Left ventricle myocardium inferior (tissue), 1 donor: ENCODE measurements around the gene GEMIN5. TPM values are rescaled to one million over a fixed set of nuclear protein-coding genes. Genes with fewer than 3 reads are reported as not detected.

Source experiments
- DNase-seq: peaks from one replicate; pipeline ENCODE4 v3.0.0-alpha.2; 2020
- H3K27ac ChIP-seq: fragments of 200-600 bp; replicated peaks from 2 replicates; pipeline ENCODE4 v1.8.0; 2021
- H3K27me3 ChIP-seq: fragments of 200-600 bp; 2 replicates; pipeline ENCODE4 v1.8.0; 2021; ENCODE audit warnings: low read depth
- H3K36me3 ChIP-seq: fragments of 200-600 bp; 2 replicates; pipeline ENCODE4 v1.8.0; 2021
- H3K4me1 ChIP-seq: fragments of 200-600 bp; 2 replicates; pipeline ENCODE4 v1.8.0; 2021
- H3K4me3 ChIP-seq: fragments of 200-600 bp; 2 replicates; pipeline ENCODE4 v1.8.0; 2021; ENCODE audit warnings: mild to moderate bottlenecking, moderate library complexity
- H3K9me3 ChIP-seq: fragments of 200-600 bp; replicated peaks from 2 replicates; pipeline ENCODE4 v1.8.0; 2021
- CTCF ChIP-seq: fragments of 200-600 bp; IDR thresholded peaks from 2 replicates; pipeline ENCODE4 v1.8.0; 2021; ENCODE audit warnings: antibody characterized with exemption, mild to moderate bottlenecking, borderline replicate concordance
- intact Hi-C: fragments of 100-400 bp; cut with micrococcal nuclease; formaldehyde crosslinking; loops from one replicate; pipeline ENCODE4 v1.11.0; 2022
- total RNA-seq: library from RNA; stranded (reverse); fragmentation: NEBNext Ultra II Directional; extraction: Animal tissue kit (Norgen Biotek cat#: 25700); gene quantifications from one replicate; pipeline ENCODE4 v1.2.1, GENCODE V29; 2021
- donor health status: DM: no; HTN: yes; CAD: no; lungs with severe emphysema.

Gene GEMIN5
- total RNA-seq, 1 donor from 2014 or later, result 14.0 TPM

GRCh38 chr5:154841273-154841661 is 96.7 kb downstream of the GEMIN5 start:
- Histone ChIP-seq H3K4me1 (peaks cover 51% of the 10 kb centered on the region), H3K9me3 (no peaks in the 10 kb centered on the region), H3K27ac (no peak overlapping the region), H3K36me3 (peaks cover 26% of the 10 kb centered on the region), H3K4me3 (no peak overlapping the region), H3K27me3 (no peaks in the 10 kb centered on the region)
- DNase-seq, result no peak
- intact Hi-C loops, result no loop called here
- TF ChIP-seq CTCF, result no peak

- no peaks in the 10 kb centered on the region for H3K9me3 ChIP-seq
- H3K4me3 ChIP-seq, result no peak overlapping the region
- TF ChIP-seq CTCF, result no peak
- H3K27me3 ChIP-seq, result no peaks in the 10 kb centered on the region
- peaks cover 30% of the 10 kb centered on the region for H3K36me3 ChIP-seq
- no peak for DNase-seq
- no peak overlapping the region for H3K27ac ChIP-seq
- H3K4me1 ChIP-seq, result peaks cover 51% of the 10 kb centered on the region
- intact Hi-C loops, result no loop called here
These were observed 97.4 kb downstream of the GEMIN5 start for GRCh38 chr5:154840435-154841272.

Other genes starting within 250 kb of the GEMIN5 start
- 148 TPM for gene LARP1, start 182.8 kb downstream of the GEMIN5 start, total RNA-seq
- gene FAXDC2, start 87.6 kb downstream of the GEMIN5 start, total RNA-seq, result 23.5 TPM
- 23.3 TPM for gene CNOT8, start 79.6 kb downstream of the GEMIN5 start, total RNA-seq
- 78.4 TPM for gene MRPL22, start 2.9 kb upstream of the GEMIN5 start, total RNA-seq
- not detected for gene KIF4B, start 75.5 kb upstream of the GEMIN5 start, total RNA-seq